DMS53 treated with DMSO at 0.1 percent for 48 hours (cell line): ENCODE measurements around the gene LRAT.
"Not testable (repeated sequence)": the region's sequence is repeated elsewhere in the genome, so short reads cannot be mapped to it uniquely, and the experiment has no call there.

Experiments used
- DNase-seq: peaks from one replicate; lab custom pipeline; 2025; ENCODE audit not compliant: unreplicated experiment; lab: John Stamatoyannopoulos, UW

Gene LRAT

DNA sequence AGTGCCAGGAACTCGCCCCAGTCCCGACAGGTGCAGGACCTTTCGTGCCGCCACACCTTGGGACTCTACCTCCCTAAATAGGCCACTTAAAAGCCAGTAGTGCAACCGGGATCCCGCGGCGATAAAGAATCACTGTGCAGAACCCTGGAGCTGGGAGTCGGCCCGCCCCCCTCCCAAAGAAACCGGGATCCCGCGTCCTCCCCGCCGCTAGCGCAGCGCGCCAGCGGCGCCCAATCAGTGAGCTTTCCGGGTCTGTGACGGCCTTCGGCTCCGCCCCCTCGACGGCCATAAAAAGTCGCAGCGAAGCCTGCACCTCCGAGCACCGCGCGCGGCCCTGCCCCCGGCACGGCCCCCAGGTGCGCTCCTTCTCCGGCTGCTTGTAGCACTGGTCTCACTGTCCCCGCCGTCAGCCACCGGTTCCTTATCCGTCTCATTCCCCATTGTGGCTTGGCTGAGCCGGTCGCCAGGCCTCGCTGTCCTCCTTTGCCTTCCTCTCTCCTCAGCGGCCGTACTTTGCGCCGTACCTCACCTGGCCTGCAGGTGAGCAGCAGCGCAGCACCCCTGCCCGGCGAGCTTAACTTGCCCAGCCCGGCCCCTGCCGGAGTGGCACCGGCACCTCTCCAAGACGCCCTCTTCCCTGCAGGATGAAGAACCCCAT lies at the start of gene LRAT:
LRAT (plus strand) TSS at position 318 of the 658 bp plus-strand sequence; CDS start at position 645, 327 bp downstream.
- peak; percentile 69 for DNase-seq

DNA sequence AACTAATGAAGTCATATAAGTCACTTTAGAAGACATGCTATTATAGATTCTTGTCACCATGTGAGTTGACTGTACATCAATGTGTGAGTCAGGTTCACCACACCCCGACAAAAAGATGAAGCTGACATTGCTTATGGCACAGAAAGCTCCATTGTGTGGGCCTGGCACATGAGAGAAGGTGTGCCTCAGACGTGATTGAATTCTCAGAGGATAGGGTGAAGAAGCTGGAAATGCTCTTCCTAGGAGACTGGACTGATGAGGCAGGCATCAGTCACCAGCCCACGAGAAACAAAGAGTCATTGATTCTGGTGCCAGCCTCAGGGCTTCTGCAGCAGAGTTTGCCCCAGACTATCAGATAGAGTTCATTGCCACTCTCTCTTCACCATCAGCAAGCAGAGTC lies 35.9 kb upstream of the LRAT start:
- no peak for DNase-seq

DNA sequence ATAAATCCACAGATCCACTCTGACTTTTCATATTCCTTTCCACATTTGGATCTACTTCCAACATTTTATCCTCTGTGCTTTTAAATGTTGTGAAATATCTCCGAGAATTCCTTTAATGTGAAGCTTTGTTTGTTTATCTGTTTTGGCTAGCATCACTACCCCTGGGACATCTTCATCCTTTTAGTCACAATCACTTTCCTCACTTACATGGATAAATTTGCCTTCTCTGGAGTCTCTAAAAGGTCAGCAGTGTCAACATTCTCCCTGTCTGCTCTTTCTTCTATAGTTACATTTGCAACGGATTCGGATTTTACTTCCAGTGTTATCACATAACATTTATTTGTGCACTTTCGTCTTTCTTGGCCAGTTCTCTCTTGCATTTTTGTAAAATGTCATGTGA lies 34.2 kb upstream of the LRAT start:
- no peak for DNase-seq

DNA sequence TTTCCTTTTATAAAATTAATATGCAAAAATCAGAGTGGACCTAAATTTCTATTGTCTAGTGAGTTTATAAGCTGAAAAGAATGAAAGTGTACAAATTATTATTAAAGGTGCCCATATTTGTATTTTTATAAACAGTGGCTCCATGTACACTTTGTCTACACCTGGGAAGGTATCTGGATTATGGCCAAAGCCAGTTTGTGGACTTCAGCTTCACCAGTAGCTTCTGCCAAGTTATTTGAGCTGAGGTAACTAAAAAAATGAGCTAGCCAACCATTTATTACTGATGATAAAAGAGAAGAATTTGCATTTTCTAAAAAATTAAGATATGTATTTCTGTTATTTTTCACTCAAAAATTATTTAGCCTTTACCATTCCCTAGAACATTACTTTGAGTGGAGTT lies 32.3 kb upstream of the LRAT start:
- DNase-seq, result no peak

DNA sequence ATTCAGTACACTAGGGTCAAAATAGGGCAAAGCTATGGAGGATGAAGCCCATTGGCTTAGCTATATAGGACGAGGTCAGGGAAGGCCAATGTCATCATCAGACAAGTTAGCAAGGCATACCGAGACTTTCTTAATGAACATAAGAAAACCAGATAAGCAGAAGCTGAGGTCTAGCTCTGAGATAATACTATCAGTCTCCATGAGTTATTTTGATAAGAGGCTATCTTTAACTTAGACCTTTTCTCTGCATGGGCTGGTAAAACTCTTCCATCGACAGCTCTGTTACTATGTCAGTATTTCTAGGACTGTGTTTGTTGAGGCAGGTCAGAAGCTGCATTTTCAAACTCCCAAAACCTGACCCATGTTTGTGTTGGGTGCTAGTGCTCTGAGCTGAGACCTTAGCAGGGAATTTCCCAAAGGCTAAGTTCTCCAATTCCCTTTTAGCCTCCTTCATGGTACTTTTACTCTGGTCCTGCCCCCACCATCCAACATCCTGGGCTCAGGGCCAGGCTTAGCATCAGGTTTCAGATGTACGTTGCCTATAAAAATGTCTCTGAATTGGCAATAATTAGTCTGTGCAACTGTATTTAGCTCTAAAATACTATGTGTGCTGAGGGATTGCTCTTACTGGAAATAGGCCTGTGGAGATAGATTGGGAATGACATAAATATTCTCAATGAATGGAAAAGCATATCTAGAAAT lies 29.3 kb upstream of the LRAT start:
- no peak for DNase-seq

DNA sequence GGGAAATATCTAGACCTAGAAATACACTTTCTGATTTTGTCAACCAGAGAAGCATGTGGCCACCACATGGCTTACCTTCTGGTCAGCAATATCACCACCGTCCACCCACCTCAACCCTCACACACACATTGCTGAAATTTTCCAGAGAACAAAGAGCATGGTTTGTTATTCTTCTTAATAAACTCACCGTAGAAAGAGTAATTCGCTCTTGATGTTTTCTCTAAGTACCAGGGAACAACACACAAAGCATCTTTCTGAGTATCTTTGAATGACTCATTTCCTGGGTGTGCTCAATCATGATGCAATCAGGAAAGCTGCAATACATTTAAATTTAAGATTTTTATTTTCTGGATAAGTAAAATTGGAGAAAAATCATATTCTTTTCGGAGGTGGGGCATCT lies 24.7 kb upstream of the LRAT start:
- peak; percentile 19 for DNase-seq

DNA sequence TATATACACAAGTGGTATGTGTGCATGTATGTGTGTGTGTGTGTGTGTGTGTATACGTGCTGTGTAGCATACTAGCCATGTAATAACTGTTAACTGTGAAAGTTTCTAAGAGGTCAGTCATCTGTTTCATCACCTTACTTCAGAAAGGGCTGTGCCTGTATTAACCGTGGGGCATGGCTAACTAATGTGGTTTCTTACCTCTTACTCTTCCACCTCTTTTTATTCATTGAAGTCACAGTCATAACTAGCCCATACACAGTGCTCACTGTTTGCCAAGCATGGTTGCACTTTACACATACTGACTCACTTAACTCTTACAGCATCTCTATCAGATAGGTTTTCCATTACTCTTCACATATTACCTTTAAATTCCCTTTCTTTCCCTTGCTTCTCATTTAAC lies 23.7 kb upstream of the LRAT start:
- no peak for DNase-seq

DNA sequence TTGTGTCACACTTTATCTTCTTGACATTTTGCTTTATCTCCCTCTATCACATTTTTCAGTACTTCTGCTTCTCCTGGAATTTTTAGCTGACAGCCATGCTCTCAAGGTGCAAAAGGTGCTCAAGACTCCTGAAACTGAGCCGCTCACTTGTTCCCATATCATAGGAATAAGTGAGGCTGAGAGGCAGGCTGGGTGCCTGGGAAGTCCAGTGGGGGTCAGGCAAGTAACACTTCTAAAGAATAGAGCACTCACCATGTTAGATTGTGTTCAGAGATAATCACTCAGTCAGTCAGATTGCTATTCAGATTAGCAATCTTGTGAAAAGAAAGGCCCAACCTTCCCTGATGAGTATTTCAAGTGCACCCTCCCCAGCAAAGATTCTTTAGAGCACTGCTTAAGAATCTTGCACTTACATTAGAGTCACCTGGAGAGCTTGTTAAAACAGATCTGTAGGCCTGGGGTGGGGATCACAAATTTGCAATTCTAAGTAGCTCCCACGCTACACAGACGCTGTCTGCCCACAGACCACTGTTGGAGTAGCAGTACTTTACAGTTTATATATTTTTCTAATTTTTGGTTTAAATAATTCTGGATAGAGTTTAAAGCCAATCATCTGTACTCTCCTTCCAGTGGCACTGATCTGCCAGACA lies 23.1 kb upstream of the LRAT start:
- no peak for DNase-seq

DNA sequence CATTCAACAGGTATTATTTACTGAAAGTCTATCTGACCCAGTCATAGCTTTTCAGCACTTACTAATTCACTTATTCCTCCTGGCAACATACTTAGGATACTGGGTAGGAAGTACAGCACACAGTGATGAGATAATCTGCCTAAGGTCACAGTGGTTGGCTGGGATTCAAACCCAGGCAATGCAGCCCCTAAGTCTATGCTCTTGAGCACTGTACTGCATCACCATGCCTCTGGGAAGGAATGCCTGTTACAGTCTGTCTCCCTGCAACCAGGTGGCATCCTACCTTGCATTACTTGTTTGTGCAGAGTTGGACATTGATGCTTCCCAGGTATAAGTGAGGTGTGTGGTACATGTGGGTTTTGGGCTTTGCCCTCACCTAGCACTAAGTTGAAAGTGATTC lies 21.5 kb upstream of the LRAT start:
- no peak for DNase-seq

DNA sequence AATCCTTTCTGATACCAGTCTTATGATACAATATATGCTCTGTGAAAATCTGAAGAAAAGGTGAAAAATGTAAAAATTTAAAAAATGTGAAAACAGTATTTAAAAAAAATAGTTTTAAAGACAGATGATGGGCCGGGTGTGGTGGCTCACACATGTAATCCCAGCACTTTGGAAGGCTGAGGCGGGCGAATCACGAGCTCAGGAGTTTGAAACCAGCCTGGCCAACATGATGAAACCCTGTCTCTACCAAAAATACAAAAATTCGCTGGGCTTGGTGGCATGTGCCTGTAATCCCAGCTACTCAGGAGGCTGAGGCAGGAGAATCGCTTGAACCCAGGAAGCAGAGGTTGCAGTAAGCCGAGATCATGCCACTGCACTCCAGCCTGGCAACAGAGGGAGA lies 20.2 kb upstream of the LRAT start:
- not testable (repeated sequence) for DNase-seq

DNA sequence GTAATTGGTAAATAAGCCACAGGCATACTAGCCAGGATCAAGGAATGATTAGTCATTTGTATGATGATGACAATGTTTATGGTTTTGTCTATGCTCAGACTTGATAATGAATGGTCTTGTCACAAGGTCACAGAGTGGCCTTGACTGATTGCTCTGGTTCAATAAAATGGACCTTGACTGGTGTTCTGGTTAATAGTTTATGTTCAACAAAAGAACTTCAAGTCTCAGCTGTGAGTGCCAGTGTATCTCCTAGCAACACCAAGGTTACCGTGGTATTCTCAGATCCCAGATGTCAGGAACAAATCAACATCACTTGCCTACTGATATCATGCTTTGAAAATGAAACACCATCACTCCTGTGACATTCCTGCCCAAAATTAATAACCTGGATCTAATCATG lies 16.3 kb upstream of the LRAT start:
- DNase-seq, result no peak

DNA sequence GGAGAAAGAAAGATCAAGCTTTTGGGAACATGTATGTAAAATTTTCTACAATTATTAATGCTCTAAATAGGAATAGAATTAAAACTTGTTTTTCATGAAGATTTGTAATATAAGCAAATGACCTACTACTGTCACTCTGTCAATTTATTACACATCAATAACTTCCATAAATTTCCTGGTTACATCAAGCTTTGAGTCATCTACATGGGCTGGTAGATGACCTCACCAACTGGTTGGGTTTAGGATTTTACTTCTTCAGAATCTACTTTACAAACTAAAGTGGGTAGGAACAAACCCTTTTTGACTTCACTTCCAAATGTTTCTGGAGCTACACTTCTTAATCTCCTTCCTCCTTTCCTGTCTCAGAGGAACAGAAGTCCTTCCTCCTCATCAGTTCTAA lies 12.0 kb upstream of the LRAT start:
- no peak for DNase-seq

DNA sequence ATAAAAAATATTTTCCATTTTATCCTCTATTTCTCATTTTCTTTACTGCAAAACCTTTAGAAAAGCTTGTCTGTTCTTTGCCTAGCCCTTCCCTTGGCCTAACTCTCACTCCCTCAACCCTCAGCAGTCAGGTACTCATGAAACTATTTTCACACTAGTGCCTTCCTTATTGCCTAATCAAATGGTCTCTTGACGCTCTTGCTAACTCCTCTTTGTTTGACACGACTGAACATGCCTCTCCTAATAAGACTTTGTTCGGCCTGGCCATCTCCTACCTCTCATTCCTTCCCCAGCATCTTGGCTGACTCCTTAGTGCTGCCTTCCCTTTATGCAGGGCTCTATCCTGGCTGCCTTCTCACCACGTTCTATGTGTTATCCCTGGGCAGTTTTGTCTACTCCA lies 11.1 kb upstream of the LRAT start:
- DNase-seq, result no peak

DNA sequence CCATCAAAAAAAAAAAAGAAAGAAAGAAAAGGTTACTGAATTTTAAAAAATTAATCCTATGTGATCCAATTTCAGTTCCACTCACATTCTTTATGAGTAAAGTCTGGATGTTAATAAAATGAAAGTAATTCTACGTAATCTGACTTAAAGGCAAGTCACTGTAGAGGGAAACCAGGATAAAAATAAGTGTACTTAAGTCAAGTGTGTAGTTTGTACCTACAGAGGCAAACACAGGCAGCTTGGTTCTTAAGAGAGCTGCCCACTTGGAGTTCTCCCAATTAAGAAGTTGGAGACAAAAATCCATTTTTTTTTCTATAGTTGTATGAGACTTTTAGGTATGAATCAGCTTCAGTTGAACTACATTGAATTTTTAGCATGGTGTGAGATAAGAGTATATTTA lies 7.0 kb upstream of the LRAT start:
- DNase-seq, result no peak

DNA sequence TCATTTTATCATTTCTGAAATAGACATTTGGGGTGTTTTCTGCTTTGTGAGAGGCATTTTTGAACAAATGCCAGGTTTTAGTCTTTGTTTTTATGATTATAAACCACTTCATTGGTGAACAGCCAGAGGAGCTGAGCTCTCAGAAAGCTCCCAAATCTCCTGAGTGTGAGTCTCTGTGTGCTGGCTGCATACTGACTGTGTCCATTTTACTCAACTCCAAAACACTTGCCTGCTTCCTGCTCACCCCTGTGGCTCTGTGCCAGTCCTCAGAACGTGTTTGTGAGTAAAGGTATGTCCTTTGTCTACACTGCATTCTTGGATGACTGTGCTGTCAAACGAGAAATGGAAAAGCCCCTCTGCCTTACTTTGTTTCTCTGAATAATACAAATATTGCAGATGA lies 5.4 kb upstream of the LRAT start:
- DNase-seq, result no peak

DNA sequence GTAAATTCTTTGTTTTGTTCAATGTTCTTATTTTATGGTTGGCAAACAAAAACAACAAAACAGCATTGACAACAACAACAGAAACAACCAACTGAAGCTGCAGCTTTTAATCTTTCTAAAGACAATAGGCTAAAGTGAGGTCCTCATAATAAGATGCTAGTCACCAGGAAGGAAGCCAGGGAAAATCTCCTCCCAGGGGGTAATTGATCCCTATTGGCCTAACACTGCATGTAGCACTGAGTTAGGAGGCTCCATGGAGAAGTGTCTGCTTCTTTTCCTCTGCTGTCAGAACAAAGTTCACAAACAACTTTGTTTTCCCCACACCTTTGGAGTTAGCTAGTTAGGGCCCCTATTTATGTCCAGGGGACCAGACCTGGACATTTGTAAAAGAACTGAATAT lies 4.7 kb upstream of the LRAT start:
- no peak for DNase-seq

DNA sequence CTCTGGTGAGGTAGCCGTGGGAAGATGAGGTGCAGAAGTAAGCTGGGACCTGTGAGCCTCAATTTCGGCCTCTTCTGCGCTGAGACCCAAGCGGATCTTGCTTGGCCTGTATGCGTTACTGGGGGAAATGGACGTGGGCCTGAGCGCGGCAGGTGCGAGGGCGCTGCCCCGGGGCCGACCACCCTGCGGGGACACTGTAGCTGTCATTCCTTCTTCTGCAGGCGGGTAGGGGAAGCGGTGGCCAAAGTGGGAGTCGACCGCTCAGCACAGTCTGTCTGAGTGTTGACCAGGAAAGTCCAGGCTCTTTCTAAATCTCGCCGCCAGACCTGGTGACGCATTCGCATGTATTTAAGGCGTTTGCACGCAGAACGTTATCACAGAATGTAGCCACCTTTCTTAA lies 3.3 kb upstream of the LRAT start:
- DNase-seq, result no peak

DNA sequence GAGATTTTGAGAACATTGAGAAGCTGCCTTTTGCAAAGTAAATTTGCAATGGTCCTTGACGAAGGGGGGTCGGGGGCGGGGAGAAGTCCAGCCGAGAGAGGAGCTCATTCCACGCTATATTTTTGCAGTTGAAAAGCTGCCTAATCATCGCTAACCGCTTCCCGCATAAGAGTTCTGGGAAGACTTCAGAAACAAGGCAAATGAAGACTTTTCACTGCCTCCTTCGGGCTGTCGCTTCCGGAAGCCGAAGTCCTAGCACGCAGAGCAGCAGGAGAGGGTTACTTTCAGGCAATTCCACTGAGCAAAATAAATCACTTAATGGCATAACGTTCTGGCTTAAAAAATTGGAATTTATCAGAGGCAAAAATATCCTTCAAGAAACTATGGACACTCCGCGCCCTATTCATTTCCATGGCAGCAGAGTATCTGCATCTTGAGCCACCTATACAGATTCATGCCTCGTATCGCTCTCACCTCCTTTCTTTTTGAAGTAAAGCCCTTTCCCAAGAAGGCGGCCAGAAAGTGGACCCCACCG lies 2.6 kb upstream of the LRAT start:
- DNase-seq, result no peak

DNA sequence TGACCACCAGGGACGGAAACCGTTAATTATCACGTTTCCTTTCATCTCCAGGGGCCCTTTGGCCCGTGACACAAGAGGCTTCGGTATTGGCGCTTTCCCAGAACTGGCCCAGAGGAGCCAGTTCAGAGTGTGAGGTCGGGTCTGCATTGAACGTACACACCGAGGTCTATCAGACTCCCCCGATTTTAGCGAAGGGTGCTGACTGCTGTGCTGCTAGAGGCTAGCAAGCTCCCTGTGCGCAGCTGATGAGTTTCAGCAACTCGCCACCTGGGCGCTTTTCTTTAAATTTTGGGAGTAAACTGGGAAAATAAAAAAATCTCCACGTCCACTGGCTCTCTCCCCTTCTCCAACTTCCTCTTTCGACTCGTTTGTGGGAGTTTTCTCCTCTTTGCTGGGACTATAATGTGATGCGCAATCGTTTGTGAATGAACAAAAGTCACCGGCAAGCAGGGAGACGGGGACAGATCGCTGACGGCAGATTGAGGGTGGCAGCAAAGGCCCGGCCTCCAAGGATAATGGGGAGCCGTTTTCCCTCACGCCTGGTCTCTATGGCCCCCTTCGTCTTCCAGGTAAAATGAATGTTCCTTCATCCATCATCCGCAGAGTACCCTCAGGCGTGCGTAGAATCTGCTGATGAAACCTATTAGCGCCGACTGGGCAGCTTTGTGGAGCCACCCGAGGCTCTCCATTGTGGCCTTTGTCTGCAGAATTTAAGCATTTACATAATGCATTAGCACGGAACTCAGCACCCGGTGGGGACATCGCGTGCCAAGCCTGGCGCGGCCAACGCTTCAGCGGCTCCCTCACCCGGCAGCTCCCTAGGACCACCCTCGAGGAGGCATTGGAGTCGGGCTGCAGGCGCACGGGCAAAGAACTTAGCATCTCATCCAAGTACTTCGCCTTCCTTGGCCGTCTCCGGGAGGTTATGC lies 1.6 kb upstream of the LRAT start:
- no peak for DNase-seq

DNA sequence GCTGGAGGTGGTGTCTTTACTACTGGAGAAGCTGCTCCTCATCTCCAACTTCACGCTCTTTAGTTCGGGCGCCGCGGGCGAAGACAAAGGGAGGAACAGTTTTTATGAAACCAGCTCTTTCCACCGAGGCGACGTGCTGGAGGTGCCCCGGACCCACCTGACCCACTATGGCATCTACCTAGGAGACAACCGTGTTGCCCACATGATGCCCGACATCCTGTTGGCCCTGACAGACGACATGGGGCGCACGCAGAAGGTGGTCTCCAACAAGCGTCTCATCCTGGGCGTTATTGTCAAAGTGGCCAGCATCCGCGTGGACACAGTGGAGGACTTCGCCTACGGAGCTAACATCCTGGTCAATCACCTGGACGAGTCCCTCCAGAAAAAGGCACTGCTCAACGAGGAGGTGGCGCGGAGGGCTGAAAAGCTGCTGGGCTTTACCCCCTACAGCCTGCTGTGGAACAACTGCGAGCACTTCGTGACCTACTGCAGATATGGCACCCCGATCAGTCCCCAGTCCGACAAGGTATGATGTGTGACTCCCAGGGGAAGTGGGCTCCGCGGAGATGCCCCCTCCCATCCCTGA lies 634 bp downstream of the LRAT start:
- no peak for DNase-seq

DNA sequence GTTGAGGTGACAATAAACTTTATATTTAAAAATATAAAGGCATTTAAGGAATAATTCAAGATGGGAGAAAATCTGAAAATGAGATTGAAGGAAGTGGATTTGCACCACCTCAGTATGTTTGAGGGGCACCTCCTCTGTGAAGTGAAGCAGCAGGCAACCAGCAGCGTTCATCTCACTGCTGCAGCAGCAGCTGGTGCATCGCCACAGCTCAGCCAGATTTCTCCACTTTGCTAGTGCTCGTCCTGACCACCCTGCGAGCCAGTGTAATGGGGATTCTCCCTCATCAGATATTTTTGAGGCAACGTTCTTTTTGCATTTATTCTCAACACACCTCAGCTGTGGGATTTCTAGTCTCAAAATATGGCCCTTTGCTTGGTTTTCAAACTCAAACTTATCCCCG lies 13.9 kb downstream of the LRAT start:
- no peak for DNase-seq
